ENCODE measurements around the gene AMPD3. TPM values are rescaled to one million over a fixed set of nuclear protein-coding genes. Genes with fewer than 3 reads are reported as not detected.

The AMPD3 gene
- total RNA-seq, 4 donors from 2014 or later = 3.8 to 7.5 (median 5.1) TPM

- intact Hi-C loops (cut with DNase I) = no loop called here
- Histone ChIP-seq H3K4me1 (peaks cover 0 to 12% (median 4%) of the 10 kb centered on the region in 4 donors), H3K4me3 (no peak overlapping the region), H3K36me3 (peaks cover 0 to 7% (median 0%) of the 10 kb centered on the region in 4 donors), H3K27ac (replicated peaks in 1 of 4) (no peak overlapping the region), H3K9me3 (no peaks in the 10 kb centered on the region), H3K27me3 (no peaks in the 10 kb centered on the region)
- DNase-seq (ENCODE audit: extremely low spot score) = no peak
- TF ChIP-seq POLR2AphosphoS5 (IDR thresholded peaks at IDR 0.05) (no peak), CTCF (IDR thresholded peaks at IDR 0.05) (no peak), POLR2A (IDR thresholded peaks at IDR 0.05; ENCODE audit: low read depth) (no peak), EP300 (IDR thresholded peaks at IDR 0.05) (no peak)
- 82% methylated on average over 3 of the region's 6 CpGs for WGBS
These were observed 25.0 kb downstream of the AMPD3 start for GRCh38 chr11:10480026-10480425.

DNA sequence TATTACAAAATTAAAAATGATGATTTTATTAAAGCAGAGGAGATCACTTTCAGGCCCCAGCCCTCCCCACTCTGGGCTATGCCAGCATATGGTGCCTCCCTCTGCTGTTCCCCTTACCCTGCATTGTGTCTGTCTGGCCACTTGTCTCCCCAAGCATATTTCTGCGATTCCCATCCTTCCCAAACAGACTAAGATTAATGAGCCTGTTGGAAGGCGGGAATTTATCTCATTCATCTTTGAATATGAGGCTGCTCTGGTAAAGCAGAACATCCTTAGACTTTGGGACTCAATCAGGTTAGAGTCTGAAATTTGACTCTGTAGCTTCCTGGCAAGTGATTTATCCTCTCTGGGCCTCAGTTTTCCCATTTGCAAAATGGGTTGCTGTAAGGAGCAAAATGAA is 25.7 kb downstream of the AMPD3 start:
- WGBS = 65% methylated on average over 2 of the region's 2 CpGs
- H3K9me3 ChIP-seq = no peaks in the 10 kb centered on the region
- H3K36me3 ChIP-seq = peaks cover 0 to 7% (median 0%) of the 10 kb centered on the region in 4 donors
- TF ChIP-seq POLR2AphosphoS5 (IDR thresholded peaks at IDR 0.05) (no peak), CTCF (IDR thresholded peaks at IDR 0.05) (no peak), POLR2A (IDR thresholded peaks at IDR 0.05; ENCODE audit: low read depth) (no peak), EP300 (IDR thresholded peaks at IDR 0.05) (no peak)
- no peak for DNase-seq (ENCODE audit: extremely low spot score)
- H3K27me3 ChIP-seq = no peaks in the 10 kb centered on the region
- H3K4me3 ChIP-seq = no peak overlapping the region
- peaks cover 0 to 12% (median 4%) of the 10 kb centered on the region in 4 donors for H3K4me1 ChIP-seq
- H3K27ac ChIP-seq (replicated peaks in 1 of 4) = no peak overlapping the region
- intact Hi-C loops (cut with DNase I) = no loop called here

DNA sequence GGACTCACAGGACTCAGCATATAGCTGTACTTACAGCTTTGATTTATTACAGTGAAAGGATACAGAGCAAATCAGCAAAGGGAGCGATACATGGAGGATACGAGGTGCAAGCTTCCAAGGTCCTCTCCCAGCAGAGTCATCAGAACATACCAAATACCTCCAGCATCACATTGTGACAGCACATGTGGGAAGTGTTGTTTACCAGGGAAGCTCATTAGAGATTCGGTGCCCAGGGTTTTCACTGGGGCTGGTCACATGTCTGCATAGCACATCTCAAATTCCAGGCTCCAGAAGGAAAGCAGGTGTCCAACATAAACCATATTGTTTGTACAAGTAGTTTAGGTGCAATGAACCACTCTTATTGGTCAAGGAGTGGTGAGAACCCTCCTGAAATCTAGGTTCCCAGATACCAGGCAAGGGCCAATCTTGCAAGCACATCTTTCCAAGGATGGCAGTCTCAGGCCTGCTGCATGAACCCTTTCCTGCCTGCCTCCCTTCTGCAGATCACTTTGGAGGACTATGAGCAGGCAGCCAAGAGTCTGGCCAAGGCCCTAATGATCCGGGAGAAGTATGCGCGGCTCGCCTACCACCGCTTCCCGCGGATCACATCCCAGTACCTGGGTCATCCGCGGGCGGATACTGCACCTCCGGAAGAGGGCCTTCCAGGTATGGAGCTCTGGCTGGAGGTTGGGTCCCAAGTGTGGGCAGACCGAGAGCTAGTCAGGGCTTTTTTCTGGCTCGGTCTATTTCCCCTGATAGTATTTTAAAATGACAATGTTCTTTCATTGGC is 26.7 kb downstream of the AMPD3 start:
- no peak overlapping the region for H3K27ac ChIP-seq (replicated peaks in 1 of 4)
- H3K36me3 ChIP-seq = peaks cover 0 to 7% (median 0%) of the 10 kb centered on the region in 4 donors
- H3K9me3 ChIP-seq = no peaks in the 10 kb centered on the region
- 85% methylated on average over 11 of the region's 16 CpGs for WGBS
- intact Hi-C loops (cut with DNase I) = no loop called here
- no peak for DNase-seq (ENCODE audit: extremely low spot score)
- H3K4me1 ChIP-seq = peaks cover 0 to 12% (median 4%) of the 10 kb centered on the region in 4 donors
- TF ChIP-seq POLR2A (IDR thresholded peaks at IDR 0.05; ENCODE audit: low read depth) (no peak), POLR2AphosphoS5 (IDR thresholded peaks at IDR 0.05) (no peak), EP300 (IDR thresholded peaks at IDR 0.05) (no peak), CTCF (IDR thresholded peaks at IDR 0.05) (no peak)
- no peak overlapping the region for H3K4me3 ChIP-seq
- no peaks in the 10 kb centered on the region for H3K27me3 ChIP-seq

DNA sequence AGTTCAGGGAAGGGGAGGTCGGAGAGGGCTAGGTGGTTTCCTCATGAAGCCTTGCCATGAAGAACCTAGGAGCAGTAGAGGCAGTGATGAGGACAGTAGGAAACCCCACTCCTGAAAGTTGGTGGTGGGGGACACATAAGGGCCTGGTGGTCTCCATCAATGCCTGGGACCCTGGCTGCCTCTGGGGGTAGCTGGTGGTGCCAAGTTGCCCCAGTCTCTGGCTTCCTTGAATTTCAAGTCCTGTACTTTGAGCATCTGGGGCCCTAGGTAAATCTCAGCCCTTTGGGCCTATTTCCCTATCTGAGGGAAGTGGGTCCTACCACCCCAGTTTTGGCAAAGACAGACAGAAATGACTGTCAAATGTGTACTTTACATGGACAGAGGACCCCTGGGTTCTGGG is 28.1 kb downstream of the AMPD3 start:
- no peak for DNase-seq (ENCODE audit: extremely low spot score)
- no peaks in the 10 kb centered on the region for H3K27me3 ChIP-seq
- H3K4me1 ChIP-seq = peaks cover 0 to 12% (median 4%) of the 10 kb centered on the region in 4 donors
- 100% methylated on average over 1 of the region's 1 CpG for WGBS
- no peak for TF ChIP-seq POLR2AphosphoS5 (IDR thresholded peaks at IDR 0.05)
- H3K27ac ChIP-seq (replicated peaks in 1 of 4) = no peak overlapping the region
- intact Hi-C loops (cut with DNase I) = no loop called here
- no peaks in the 10 kb centered on the region for H3K9me3 ChIP-seq
- no peak overlapping the region for H3K4me3 ChIP-seq
- H3K36me3 ChIP-seq = peaks cover 0 to 10% (median 0%) of the 10 kb centered on the region in 4 donors

GRCh38 chr11:10483584-10483983 is 28.5 kb downstream of the AMPD3 start:
- Histone ChIP-seq H3K27ac (replicated peaks in 1 of 4) (no peak overlapping the region), H3K9me3 (no peaks in the 10 kb centered on the region), H3K36me3 (peaks cover 0 to 10% (median 0%) of the 10 kb centered on the region in 4 donors), H3K4me3 (no peak overlapping the region), H3K27me3 (no peaks in the 10 kb centered on the region), H3K4me1 (peaks cover 0 to 10% (median 4%) of the 10 kb centered on the region in 4 donors)
- no peak for DNase-seq (ENCODE audit: extremely low spot score)
- TF ChIP-seq POLR2AphosphoS5 (IDR thresholded peaks at IDR 0.05) = no peak
- intact Hi-C loops (cut with DNase I) = no loop called here
- WGBS = 100% methylated on average over 1 of the region's 3 CpGs
